ELF-1 (cell line): ENCODE measurements around the gene CEP131.
"Not testable (repeated sequence)": the region's sequence is repeated elsewhere in the genome, so short reads cannot be mapped to it uniquely, and the experiment has no call there.

Experiments used
- DNase-seq: peaks from one replicate; pipeline ENCODE4 v3.0.0-alpha.2; 2016; ENCODE audit warnings: low read depth, low spot score

Gene CEP131

DNA sequence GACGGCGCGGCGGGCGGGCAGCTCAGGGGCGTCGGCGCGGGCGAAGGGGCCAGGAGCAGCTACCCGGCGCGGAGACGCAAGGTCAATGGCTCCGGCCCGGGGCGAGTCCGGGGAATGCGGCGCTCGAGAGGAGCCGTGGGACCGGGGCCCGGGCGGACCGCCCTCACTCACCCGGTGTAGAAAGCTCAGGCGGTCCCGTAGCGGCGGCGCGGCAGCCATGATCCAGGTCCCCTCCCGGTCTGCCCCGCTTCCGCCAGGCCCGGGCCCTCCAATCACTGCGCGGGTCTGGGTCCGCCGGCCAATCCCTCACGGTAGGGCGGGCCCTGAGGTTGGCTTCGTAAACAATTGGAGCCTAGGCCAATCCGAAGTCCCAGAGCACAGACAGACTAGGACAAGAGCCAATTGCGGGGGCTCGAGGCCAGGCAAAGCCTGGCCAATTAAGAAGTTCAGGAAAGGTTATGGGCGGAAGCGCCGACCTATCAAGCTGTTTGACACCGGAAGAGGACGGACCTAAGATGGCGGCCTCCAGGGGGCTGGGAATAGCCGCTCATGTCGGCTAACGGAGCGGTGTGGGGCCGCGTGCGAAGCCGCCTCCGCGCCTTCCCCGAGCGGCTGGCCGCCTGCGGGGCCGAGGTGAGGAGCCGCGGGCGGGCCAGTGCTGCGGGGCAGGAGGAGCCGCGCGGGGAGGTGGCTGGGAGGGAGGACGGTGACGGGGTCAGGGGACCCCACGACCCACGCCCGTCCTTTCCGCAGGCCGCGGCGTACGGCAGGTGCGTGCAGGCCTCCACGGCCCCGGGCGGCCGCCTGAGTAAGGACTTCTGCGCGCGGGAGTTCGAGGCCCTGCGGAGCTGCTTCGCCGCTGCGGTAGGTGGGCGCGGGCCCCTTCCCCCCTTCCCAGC, 16.3 kb upstream of the CEP131 start, which contains the start of the genes NDUFAF8 and TEPSIN:
TSS of gene NDUFAF8 (plus strand) at position 504 of the 899 bp plus-strand sequence. CDS start at position 550, 46 bp downstream.
TSS of gene TEPSIN (minus strand) at position 241 of the 899 bp plus-strand sequence. CDS start at position 219, 22 bp downstream.
- peak; percentile 99 for DNase-seq

- DNase-seq, result no peak
These were observed 15.7 kb upstream of the CEP131 start for GRCh38 chr17:81238490-81238814.

- DNase-seq, result no peak
These were observed 15.1 kb upstream of the CEP131 start for GRCh38 chr17:81237591-81238489.

DNA sequence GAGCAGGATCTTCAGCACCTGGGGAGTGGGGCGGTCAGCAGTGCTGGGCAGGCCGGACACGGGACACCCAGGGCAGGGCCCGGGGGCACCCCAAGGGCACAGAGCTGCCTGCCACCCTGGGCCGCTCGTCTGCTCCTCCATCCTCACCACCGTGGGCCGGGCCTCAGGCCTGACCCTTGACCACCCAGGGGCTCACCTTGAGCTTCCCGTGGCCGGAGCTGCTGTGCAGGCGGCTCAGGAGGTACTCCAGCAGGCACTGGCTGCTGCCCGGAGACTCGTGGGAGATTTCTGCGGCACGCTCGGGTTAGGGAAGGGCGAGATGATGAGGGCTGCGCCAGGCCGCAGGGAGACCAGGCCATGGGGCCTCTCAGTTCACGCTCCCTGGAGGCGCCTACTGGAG, 14.0 kb upstream of the CEP131 start:
- DNase-seq, result no peak

- no peak for DNase-seq
These were observed 13.3 kb upstream of the CEP131 start for GRCh38 chr17:81235822-81236740.

DNA sequence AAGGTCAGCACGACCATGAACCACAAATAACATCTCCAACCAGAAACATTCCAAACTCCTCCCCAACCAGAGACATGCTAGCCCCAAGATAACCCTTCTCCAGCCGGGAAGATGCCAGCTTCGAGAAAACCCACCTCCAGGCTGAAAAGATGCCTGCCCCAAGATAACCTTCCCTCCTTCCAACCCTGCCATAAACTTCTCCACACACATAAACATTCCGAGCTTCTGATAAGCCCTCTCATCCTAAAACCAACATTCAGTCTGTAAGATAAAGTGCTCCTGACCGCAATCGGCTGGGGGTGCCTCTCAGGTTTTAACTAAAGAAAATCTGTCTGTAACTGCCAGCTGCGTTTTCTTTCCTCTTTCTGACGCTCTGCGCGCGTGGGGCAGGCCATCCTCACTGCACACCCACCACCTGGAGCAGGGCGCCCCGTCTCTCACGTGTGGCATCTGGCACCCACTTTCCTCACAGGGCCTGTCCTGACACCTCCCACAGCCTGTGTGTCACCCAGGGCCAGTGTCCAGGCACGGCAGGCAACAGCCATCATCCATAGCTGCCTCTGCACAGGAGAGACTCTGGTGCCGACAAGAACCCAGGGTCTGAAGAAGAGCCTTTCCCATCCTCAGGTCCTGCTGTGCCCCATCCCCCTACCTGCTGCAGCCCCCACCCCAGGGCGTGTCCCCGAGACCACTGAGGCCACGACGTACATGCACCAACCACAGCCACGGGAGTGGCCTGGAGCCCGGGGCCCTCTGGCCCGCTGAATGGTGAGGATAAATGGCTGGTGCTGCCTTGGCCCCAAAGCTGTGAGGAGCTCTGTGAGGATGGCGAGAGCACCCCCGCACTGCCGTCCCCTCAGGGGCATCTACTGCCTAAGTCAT, 12.4 kb upstream of the CEP131 start:
- peak; percentile 58 for DNase-seq

DNA sequence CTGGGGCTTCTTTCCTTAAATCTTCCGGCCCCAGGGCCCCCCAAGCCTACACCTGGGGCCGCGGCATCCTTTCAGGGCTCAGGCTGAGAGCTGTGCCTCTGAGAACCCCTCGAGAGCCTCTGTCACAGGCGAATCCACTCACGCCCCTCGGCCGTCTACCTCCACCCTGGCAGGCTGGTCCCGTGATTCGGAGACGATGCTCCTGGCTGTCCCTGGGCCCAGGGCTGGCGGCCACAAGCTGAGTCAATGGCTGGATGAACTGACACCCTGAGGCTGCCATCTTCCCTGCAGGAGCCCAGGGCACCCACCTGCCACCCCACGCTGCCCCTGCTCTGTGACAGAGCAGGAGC, 11.7 kb upstream of the CEP131 start:
- DNase-seq, result no peak

GRCh38 chr17:81233811-81234505, 11.2 kb upstream of the CEP131 start:
- no peak for DNase-seq

DNA sequence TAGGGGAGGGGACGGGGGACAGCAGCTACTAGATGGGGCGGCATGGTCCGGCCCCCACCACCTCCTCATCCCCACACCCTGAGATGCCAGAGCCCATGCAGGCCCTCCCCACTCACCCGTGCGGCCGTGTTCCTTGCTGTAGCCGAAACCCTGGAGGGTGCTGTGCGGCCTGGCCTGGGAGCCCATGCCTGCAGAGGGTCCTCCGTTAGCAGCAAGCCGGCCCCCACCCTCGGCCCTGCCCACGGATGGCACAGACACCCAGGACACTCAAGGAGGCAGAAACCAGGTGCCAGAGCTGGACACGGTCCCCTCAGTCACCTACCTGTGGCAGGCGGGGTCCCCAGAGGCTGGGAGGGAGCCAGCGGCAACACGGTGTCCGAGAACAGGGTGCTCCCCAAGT, 10.6 kb upstream of the CEP131 start:
- no peak for DNase-seq

DNA sequence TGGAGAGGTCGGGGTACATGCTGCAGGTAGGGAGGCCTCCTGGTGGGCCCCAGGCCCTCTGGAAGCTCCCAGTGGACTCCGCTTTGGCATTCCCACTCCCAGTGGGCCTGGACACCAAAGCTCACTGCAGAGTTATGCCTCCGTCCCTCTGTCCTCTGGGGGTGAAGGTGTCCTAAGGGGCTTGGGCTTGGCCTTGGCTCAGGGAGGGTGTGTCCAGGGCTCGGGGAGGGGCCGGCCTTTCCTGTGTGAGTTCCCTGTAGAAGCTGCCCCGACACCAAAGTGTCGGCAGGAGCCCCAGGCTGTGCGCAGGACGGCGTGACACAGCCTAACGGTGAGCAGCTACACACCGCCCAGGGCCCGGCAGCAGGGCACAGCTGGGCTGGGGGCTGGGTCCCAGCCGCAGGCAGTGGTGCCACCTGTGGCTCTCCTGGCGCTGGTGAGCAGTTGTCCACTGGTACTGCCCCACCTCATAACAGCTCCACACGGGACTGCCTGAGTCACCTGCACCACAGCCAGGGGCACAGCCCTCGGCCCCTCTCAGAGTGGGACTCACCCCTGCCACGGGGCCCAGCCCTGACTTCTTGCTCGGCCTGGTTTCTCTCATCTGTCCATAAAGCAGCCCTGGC, 10.0 kb upstream of the CEP131 start:
- no peak for DNase-seq

DNA sequence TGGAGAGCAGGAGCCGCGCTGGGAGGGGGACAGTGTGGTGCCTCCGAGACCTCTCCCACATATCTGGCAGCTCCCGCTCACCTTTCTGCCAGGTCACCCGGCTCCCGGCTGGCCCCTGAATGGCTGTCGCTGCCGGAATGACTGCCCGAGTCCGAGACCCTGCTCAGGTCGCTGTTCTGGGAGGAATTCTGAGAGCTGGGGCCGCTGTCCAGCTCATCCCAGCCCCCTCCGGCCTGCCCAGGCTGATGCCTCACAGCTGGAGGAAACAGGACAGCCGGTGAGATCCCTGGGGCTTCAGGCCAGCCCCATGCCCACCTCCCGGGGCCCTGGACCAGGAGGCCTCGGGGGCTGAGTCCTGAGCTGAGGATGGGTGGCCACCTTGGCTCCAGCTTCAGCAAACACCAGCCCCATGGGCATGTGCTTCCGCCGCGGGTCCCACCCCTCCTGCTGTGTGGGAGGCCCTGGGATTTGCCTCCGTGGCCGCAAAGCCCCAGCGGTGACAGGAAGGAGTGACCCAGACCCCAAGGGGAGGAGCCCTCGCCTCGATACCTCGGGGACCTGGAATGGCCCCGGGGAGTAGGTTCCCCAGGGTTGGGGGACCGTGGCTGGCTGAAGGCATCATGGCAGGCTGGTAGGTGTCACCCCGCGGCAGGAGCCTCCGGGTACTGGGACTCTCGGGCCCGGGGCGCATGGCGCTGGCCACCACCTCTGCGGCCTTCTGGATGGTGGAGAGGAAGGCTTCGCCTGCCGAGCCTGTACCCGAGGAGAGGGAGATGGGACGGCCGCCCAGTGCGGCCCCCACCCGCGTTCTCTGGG, 9.2 kb upstream of the CEP131 start:
- no peak for DNase-seq

- DNase-seq, result no peak
These were observed 8.4 kb upstream of the CEP131 start for GRCh38 chr17:81231121-81231645.

DNA sequence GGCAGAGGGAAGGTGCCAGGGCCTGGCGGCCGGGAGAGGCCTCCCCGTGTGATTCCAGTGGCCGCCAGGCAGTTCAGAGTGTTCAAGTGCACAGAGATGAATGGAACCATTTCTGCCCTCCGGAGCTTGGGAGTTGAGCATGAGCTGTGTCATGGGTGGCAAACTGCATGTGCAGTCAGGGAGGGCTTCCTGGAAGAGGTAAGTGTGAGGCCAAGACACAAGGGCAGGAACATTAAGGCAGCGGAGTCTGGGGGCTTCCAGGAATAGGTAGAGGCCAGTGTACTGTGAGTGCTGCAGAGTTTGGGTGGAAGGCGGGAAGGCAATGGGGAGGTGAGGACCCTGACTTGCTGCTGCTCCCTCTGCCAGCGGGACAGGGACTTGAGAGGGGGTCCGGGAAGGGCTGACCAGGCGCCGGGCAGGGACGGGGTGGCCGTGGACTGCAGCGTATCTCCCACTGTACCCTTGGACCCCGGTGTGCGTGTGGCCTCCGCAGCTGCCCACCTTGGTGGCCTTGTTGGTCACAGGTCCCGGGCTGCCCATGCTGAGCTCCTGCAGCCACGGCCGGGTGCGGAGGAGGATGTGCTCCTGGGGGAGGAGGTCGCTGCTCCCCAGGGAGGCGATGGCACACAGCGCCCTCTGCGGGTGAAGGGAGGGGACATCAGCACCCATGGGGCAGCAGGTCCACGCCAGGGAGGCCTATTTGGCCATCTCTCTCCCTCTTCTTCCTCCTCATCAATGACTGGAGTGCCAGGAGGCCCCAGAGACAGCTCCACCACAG, 7.5 kb upstream of the CEP131 start:
- peak; percentile 47 for DNase-seq

- no peak for DNase-seq
These were observed 6.8 kb upstream of the CEP131 start for GRCh38 chr17:81229666-81229920.

DNA sequence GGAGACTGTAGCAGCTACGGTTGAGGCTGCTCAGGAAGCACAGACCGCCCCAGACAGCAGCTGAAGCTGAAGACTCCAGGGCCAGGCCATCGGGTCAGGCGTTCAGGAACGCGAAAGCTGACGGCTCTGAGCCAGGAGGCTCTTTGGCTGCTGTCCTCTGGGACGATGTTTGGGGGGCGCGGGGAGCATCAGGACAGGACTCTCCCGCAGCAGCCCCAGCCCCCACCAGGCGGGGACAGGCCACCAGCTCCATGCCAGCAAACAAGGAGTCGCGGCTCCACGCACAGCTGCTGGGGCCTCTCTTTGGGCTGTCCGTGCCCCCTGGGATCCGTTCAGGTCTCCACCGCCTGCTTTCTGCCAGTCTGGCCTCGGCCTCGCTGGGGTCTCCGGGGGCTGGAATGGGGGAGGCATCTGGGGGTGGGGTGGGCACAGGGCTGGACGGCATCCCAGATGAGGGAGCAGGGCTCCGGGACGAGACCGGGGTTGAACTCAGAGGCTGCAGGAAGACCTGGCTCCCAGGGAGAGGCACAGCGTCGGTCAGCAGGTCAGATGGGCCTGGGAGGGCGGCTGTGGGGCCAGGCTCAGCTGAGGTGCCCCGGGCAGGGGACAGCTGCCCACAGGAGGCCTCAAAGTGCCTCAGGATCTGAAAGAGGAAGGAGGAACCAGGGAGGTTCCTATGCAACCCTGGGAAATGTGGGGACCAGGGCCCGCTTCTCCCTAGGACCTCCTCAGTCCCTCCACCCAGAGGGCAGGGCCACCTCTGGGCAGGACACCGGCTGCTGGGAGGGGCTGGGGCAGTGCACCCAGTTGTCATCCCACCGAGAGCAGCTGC, 6.3 kb upstream of the CEP131 start:
- DNase-seq, result no peak

DNA sequence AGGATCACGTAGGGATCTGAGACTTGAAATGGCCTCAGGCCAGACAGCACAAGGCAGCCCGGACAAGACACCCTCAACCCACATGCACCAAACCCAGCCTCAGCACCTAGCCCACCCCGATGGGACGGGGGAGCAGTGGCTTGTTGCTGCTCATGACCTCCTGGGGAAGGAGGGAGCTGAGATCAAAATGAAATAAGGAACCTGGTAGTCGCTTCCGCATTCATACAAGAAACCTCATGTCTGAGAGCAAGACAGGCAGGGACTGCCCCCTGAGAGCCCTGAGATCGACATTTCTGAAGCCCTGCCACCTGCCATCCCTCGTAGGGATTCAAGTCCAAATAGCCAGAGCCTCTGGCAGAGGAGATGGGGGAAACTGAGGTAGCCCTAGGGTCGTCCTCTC, 5.7 kb upstream of the CEP131 start:
- DNase-seq, result peak; percentile 36

DNA sequence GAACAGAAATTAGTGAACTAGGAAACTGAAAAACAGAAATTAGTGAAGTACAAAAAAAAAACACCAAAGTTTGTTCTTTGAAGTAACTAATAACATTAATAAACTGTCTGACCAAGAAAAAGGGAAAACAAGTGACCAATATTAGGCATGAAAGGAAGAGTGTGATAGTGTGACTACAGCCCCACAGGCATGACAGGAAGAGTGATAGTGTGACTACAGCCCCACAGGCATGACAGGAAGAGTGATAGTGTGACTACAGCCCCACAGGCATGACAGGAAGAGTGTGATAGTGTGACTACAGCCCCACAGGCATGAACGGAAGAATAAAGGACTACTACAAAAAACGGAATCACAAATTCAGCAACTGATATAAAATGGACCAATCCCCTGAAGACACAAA, 4.9 kb upstream of the CEP131 start:
- not testable (repeated sequence) for DNase-seq
